A673 (cell line): ENCODE results near the gene SLCO6A1. TPM values are rescaled to one million over a fixed set of nuclear protein-coding genes. Genes with fewer than 3 reads are reported as not detected.

Experiments used
- BruUV-seq: library from RNA; stranded (reverse); fragments of 400-500 nt; replicated peaks from 2 replicates; lab custom pipeline; 2021; lab: Mats Ljungman, UMichigan
- CTCF ChIA-PET: fragments of 300-600 bp; sonication (Branson Sonifier 250); formaldehyde crosslinking; loops from one replicate; lab custom pipeline; 2022; ENCODE audit warnings: antibody characterized with exemption; lab: Charles Lee
- POLR2A ChIA-PET: fragments of 300-600 bp; sonication (Branson Sonifier 250); formaldehyde crosslinking; loops from one replicate; lab custom pipeline; 2022; ENCODE audit warnings: antibody characterized with exemption; ENCODE audit not compliant: low non-redundant PET; lab: Charles Lee
- DNase-seq: peaks from one replicate; pipeline ENCODE4 v3.0.0-alpha.2; 2015; ENCODE audit warnings: low spot score
- H3K27ac ChIP-seq: fragments of 200-600 bp; sonication (generic); 2 replicates; pipeline ENCODE4 v1.5.1; 2016; ENCODE audit warnings: mixed run types, low read depth, mild to moderate bottlenecking, mixed read lengths, antibody characterized with exemption, low read length; ENCODE audit not compliant: poor library complexity, severe bottlenecking
- H3K27me3 ChIP-seq: fragments of 200-600 bp; sonication (generic); replicated peaks from 2 replicates; pipeline ENCODE4 v1.6.1; 2017; ENCODE audit warnings: mixed run types, low read depth, mild to moderate bottlenecking, mixed read lengths, antibody characterized with exemption, low read length; ENCODE audit not compliant: insufficient read depth, poor library complexity
- H3K36me3 ChIP-seq: fragments of 200-600 bp; sonication (generic); 2 replicates; pipeline ENCODE4 v1.6.1; 2016; ENCODE audit warnings: mixed run types, mild to moderate bottlenecking, mixed read lengths, antibody characterized with exemption, low read length; ENCODE audit not compliant: insufficient read depth, poor library complexity, severe bottlenecking
- H3K4me1 ChIP-seq: fragments of 200-600 bp; sonication (generic); 2 replicates; pipeline ENCODE4 v1.6.1; 2017; ENCODE audit warnings: mixed run types, mild to moderate bottlenecking, mixed read lengths, antibody characterized with exemption, low read length; ENCODE audit not compliant: insufficient read depth, poor library complexity, severe bottlenecking
- H3K4me3 ChIP-seq: fragments of 200-600 bp; sonication (generic); 2 replicates; pipeline ENCODE4 v1.5.1; 2016; ENCODE audit warnings: low read depth, mixed run types, mild to moderate bottlenecking, mixed read lengths, low read length; ENCODE audit not compliant: poor library complexity, severe bottlenecking
- H3K9me3 ChIP-seq: fragments of 200-600 bp; sonication (generic); 2 replicates; pipeline ENCODE4 v1.6.1; 2016; ENCODE audit warnings: mixed run types, low read depth, mild to moderate bottlenecking, mixed read lengths, antibody characterized with exemption, low read length; ENCODE audit not compliant: poor library complexity, severe bottlenecking
- EZH2 ChIP-seq: fragments of 200-600 bp; sonication (generic); IDR thresholded peaks from 2 replicates; pipeline ENCODE4 v1.6.1; 2017; ENCODE audit warnings: borderline replicate concordance, low read depth, mild to moderate bottlenecking, mixed read lengths, antibody characterized with exemption, low read length; ENCODE audit not compliant: poor library complexity, severe bottlenecking
- intact Hi-C: fragments of 100-400 bp; cut with micrococcal nuclease; formaldehyde crosslinking; loops from one replicate; pipeline ENCODE4 v1.10.0; 2022; ENCODE audit not compliant: unreplicated experiment
- total RNA-seq: library from RNA; stranded (reverse); gene quantifications from 2 replicates; pipeline ENCODE4 v1.2.3, GENCODE V29; 2021
- TF ChIP-seq, protein P1 (sequence below): fragments of 300-800, 200-600 bp; sonication (generic); conservative IDR thresholded peaks from 2 replicates; pipeline ENCODE4 v1.5.1; 2017; ENCODE audit warnings: low read depth, mild to moderate bottlenecking, antibody characterized with exemption, low read length, moderate library complexity, mixed read lengths

The SLCO6A1 gene
- total RNA-seq, 1 experiment from 2014 or later: not detected

DNA sequence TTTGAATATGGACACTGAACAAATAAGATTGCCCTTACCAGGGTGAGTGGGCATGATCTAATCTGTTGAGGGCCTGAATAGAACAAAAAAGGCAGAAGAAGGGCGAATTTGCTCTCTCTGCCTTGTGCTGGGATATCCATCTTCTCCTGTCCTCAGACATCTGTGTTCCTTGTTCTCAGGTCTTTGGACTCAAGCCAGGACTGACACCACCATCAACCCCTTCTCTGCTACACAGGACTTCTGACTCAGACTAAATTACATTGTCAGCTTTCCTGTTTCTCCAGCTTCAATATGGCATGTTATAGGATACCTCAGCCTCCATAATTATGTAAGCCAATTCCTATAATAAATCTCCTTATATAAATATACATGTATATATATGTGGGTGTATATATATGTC lies 40.8 kb upstream of the SLCO6A1 start:
- Histone ChIP-seq H3K27ac (no peak overlapping the region), H3K4me3 (no peak overlapping the region), H3K9me3 (no peaks in the 10 kb centered on the region), H3K36me3 (no peaks in the 10 kb centered on the region), H3K4me1 (no peaks in the 10 kb centered on the region), H3K27me3 (no peaks in the 10 kb centered on the region)
- peak; percentile 5 for DNase-seq
- TF ChIP-seq, protein P1, sequence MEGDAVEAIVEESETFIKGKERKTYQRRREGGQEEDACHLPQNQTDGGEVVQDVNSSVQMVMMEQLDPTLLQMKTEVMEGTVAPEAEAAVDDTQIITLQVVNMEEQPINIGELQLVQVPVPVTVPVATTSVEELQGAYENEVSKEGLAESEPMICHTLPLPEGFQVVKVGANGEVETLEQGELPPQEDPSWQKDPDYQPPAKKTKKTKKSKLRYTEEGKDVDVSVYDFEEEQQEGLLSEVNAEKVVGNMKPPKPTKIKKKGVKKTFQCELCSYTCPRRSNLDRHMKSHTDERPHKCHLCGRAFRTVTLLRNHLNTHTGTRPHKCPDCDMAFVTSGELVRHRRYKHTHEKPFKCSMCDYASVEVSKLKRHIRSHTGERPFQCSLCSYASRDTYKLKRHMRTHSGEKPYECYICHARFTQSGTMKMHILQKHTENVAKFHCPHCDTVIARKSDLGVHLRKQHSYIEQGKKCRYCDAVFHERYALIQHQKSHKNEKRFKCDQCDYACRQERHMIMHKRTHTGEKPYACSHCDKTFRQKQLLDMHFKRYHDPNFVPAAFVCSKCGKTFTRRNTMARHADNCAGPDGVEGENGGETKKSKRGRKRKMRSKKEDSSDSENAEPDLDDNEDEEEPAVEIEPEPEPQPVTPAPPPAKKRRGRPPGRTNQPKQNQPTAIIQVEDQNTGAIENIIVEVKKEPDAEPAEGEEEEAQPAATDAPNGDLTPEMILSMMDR: no peak
- no peak for TF ChIP-seq EZH2
- intact Hi-C loops: loop anchor here (5.0 kb wide), 1 partner anchor 683 kb away; no protein-coding TSS in a partner anchor
- CTCF ChIA-PET: no interaction called here
- BruUV-seq: no TSS peak
- POLR2A ChIA-PET: no interaction called here

DNA sequence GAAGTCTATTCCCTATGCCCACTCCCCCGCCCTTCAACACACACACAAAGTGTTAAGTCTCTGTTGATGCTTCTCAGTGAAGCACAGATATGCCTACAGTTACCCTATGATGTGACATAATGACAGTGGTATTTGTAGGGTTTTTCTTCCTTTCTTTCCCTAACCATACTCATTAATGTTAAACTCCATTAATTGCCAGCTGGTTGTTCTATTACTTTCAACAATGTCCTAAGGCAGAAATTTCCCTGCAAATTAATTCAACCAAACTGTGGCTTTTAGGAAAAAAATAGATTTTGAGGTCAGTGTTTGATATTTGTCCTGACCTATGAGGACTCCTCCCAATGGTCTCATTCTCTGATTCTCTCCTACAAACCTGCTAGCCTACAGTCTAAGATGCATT lies 38.2 kb upstream of the SLCO6A1 start:
- no peak for TF ChIP-seq EZH2
- TF ChIP-seq, protein P1: no peak
- no peaks in the 10 kb centered on the region for H3K4me1 ChIP-seq
- no peak overlapping the region for H3K4me3 ChIP-seq
- no peak for DNase-seq
- no peak overlapping the region for H3K27ac ChIP-seq
- POLR2A ChIA-PET: no interaction called here
- intact Hi-C loops: loop anchor here (2.0 to 5.0 kb wide), 2 partner anchors 602 to 685 kb away; no protein-coding TSS in a partner anchor
- CTCF ChIA-PET: interaction anchor here (0.8 to 1.4 kb wide), 2 partner anchors 144 to 687 kb away, joined by 3 to 7 read pairs; no protein-coding TSS in a partner anchor
- H3K36me3 ChIP-seq: no peaks in the 10 kb centered on the region
- no TSS peak for BruUV-seq
- no peaks in the 10 kb centered on the region for H3K27me3 ChIP-seq
- H3K9me3 ChIP-seq: no peaks in the 10 kb centered on the region

DNA sequence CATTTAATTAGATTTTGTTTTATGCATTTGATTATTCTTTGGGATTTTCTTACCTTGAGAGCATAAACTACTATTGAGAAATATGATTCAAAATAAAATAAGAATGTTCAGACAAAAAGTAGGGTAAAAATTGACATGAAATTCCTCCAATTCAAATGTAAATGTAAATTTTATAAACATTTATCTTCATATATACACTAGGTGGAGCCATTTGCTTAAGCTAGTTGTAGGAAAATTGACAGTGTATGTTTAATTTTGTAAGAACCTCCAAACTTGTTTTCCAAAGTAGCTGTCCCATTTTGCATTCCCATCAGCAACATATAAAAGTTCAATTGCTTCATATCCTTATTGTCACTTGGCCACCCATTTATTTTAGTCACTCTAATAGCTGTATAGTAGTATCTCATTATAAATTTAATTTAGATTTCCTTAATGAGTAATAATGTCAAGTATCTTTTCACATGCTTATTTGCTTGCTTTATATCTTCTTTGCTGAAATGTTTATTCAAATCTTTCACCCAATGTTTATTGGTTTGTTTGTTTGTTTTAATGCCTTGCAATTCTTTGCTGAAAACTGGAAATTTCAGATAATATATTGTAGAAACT lies 37.6 kb upstream of the SLCO6A1 start:
- Histone ChIP-seq H3K9me3 (no peaks in the 10 kb centered on the region), H3K27me3 (no peaks in the 10 kb centered on the region), H3K4me3 (no peak overlapping the region), H3K4me1 (no peaks in the 10 kb centered on the region), H3K36me3 (no peaks in the 10 kb centered on the region), H3K27ac (no peak overlapping the region)
- no TSS peak for BruUV-seq
- intact Hi-C loops: loop anchor here (2.0 to 5.0 kb wide), 2 partner anchors 602 to 686 kb away; no protein-coding TSS in a partner anchor
- DNase-seq: peak; percentile 42
- ChIA-PET POLR2A (no interaction called here), CTCF (interaction anchor here (0.6 to 1.4 kb wide), 3 partner anchors 145 to 688 kb away, joined by 3 to 7 read pairs (median 3); no protein-coding TSS in a partner anchor)
- TF ChIP-seq EZH2: no peak
- TF ChIP-seq, protein P1: peak; percentile 63
